Measurements from ENCODE around the gene RPRD1B. TPM values are rescaled to one million over a fixed set of nuclear protein-coding genes. Genes with fewer than 3 reads are reported as not detected.

The RPRD1B gene
- total and polyA plus RNA-seq, 2 experiments from 2014 or later = 7.3 to 24.3 TPM

DNA sequence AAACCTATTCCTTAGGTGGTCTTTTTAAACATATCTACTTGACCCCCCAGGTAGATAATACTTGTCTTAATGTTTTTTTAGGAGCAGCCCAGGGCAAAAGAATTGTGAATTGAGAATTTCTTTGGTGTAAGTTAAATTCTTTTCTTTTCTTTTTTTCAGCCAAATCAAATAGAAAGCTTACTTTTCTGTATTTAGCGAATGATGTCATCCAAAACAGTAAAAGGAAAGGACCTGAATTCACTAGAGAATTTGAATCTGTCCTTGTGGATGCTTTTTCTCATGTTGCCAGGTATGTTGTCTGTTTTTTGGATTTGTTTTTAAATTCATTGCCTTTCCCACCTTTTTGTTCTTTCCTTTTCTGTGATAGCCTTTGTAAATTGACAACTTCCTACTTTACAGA, 6.7 kb downstream of the RPRD1B start:
- H3K36me3 ChIP-seq (ENCODE audit: insufficient read depth) = peaks cover 14% of the 10 kb centered on the region
- H3K27ac ChIP-seq (ENCODE audit: low read depth) = no peak overlapping the region
- no peaks in the 10 kb centered on the region for H3F3A ChIP-seq (replicated peaks; ENCODE audit: low read depth)
- H3K27me3 ChIP-seq (ENCODE audit: insufficient read depth) = no peaks in the 10 kb centered on the region
- TF ChIP-seq NANOG (IDR thresholded peaks at IDR 0.05; ENCODE audit: borderline replicate concordance) (no peak), STAT1 (IDR thresholded peaks at IDR 0.05; ENCODE audit: unreplicated experiment) (no peak), EZH2 (IDR thresholded peaks at IDR 0.05; ENCODE audit: low read depth, unreplicated experiment) (no peak), CREB1 (CRISPR knock-in tag; IDR thresholded peaks at IDR 0.05; ENCODE audit: low read depth) (no peak), ZNF114 (CRISPR knock-in tag; IDR thresholded peaks at IDR 0.05) (no peak), EZH2phosphoT487 (IDR thresholded peaks at IDR 0.05; ENCODE audit: unreplicated experiment) (no peak), ZNF331 (CRISPR knock-in tag; IDR thresholded peaks at IDR 0.05; ENCODE audit: low read depth) (no peak), ETS1 (IDR thresholded peaks at IDR 0.05) (no peak), POLR2AphosphoS5 (IDR thresholded peaks at IDR 0.05; ENCODE audit: low read depth) (no peak), REST (IDR thresholded peaks at IDR 0.05; ENCODE audit: unreplicated experiment) (no peak)
- TF ChIP-seq, protein P1, sequence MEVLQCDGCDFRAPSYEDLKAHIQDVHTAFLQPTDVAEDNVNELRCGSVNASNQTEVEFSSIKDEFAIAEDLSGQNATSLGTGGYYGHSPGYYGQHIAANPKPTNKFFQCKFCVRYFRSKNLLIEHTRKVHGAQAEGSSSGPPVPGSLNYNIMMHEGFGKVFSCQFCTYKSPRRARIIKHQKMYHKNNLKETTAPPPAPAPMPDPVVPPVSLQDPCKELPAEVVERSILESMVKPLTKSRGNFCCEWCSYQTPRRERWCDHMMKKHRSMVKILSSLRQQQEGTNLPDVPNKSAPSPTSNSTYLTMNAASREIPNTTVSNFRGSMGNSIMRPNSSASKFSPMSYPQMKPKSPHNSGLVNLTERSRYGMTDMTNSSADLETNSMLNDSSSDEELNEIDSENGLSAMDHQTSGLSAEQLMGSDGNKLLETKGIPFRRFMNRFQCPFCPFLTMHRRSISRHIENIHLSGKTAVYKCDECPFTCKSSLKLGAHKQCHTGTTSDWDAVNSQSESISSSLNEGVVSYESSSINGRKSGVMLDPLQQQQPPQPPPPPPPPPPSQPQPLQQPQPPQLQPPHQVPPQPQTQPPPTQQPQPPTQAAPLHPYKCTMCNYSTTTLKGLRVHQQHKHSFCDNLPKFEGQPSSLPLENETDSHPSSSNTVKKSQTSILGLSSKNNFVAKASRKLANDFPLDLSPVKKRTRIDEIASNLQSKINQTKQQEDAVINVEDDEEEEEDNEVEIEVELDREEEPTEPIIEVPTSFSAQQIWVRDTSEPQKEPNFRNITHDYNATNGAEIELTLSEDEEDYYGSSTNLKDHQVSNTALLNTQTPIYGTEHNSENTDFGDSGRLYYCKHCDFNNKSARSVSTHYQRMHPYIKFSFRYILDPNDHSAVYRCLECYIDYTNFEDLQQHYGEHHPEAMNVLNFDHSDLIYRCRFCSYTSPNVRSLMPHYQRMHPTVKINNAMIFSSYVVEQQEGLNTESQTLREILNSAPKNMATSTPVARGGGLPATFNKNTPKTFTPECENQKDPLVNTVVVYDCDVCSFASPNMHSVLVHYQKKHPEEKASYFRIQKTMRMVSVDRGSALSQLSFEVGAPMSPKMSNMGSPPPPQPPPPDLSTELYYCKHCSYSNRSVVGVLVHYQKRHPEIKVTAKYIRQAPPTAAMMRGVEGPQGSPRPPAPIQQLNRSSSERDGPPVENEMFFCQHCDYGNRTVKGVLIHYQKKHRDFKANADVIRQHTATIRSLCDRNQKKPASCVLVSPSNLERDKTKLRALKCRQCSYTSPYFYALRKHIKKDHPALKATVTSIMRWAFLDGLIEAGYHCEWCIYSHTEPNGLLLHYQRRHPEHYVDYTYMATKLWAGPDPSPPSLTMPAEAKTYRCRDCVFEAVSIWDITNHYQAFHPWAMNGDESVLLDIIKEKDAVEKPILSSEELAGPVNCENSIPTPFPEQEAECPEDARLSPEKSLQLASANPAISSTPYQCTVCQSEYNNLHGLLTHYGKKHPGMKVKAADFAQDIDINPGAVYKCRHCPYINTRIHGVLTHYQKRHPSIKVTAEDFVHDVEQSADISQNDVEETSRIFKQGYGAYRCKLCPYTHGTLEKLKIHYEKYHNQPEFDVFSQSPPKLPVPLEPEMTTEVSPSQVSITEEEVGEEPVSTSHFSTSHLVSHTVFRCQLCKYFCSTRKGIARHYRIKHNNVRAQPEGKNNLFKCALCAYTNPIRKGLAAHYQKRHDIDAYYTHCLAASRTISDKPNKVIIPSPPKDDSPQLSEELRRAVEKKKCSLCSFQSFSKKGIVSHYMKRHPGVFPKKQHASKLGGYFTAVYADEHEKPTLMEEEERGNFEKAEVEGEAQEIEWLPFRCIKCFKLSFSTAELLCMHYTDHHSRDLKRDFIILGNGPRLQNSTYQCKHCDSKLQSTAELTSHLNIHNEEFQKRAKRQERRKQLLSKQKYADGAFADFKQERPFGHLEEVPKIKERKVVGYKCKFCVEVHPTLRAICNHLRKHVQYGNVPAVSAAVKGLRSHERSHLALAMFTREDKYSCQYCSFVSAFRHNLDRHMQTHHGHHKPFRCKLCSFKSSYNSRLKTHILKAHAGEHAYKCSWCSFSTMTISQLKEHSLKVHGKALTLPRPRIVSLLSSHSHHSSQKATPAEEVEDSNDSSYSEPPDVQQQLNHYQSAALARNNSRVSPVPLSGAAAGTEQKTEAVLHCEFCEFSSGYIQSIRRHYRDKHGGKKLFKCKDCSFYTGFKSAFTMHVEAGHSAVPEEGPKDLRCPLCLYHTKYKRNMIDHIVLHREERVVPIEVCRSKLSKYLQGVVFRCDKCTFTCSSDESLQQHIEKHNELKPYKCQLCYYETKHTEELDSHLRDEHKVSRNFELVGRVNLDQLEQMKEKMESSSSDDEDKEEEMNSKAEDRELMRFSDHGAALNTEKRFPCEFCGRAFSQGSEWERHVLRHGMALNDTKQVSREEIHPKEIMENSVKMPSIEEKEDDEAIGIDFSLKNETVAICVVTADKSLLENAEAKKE (CRISPR knock-in tag; IDR thresholded peaks at IDR 0.05) = no peak
- TF ChIP-seq, protein P2, sequence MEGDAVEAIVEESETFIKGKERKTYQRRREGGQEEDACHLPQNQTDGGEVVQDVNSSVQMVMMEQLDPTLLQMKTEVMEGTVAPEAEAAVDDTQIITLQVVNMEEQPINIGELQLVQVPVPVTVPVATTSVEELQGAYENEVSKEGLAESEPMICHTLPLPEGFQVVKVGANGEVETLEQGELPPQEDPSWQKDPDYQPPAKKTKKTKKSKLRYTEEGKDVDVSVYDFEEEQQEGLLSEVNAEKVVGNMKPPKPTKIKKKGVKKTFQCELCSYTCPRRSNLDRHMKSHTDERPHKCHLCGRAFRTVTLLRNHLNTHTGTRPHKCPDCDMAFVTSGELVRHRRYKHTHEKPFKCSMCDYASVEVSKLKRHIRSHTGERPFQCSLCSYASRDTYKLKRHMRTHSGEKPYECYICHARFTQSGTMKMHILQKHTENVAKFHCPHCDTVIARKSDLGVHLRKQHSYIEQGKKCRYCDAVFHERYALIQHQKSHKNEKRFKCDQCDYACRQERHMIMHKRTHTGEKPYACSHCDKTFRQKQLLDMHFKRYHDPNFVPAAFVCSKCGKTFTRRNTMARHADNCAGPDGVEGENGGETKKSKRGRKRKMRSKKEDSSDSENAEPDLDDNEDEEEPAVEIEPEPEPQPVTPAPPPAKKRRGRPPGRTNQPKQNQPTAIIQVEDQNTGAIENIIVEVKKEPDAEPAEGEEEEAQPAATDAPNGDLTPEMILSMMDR (conservative IDR thresholded peaks at IDR 0.05; ENCODE audit: low read depth in 2 of 2) = no peak
- H3K4me1 ChIP-seq (ENCODE audit: insufficient read depth) = peaks cover 2% of the 10 kb centered on the region; the same call in 1 of the 2 replicates
- peaks cover 64% of the 10 kb centered on the region for H3K36me3 Mint-ChIP-seq (ENCODE audit: low read depth)
- ATAC-seq (no peak), DNase-seq (ENCODE audit: low spot score) (no peak)
- no peak overlapping the region for H3K4me3 Mint-ChIP-seq
- no peak overlapping the region for H3K4me2 ChIP-seq
- no peak overlapping the region for H3K4me3 ChIP-seq
- H3K4me1 Mint-ChIP-seq = peaks cover 2% of the 10 kb centered on the region
- no peak overlapping the region for H3K27ac Mint-ChIP-seq
- H3K79me2 ChIP-seq (replicated peaks; ENCODE audit: insufficient read depth) = peaks cover 100% of the 10 kb centered on the region
- H3K9me3 Mint-ChIP-seq = no peaks in the 10 kb centered on the region
- H3K9me2 ChIP-seq (ENCODE audit: insufficient read depth) = no peaks in the 10 kb centered on the region
- H2AFZ ChIP-seq = no peak overlapping the region
- H3K27me3 Mint-ChIP-seq (ENCODE audit: insufficient read depth, low read depth, poor library complexity) = no peaks in the 10 kb centered on the region
- H4K20me1 ChIP-seq (replicated peaks; ENCODE audit: insufficient read depth) = peaks cover 30% of the 10 kb centered on the region
